K562 (cell line): ENCODE results near the gene GJA10. TPM values are rescaled to one million over a fixed set of nuclear protein-coding genes. Genes with fewer than 3 reads are reported as not detected.

Experiments
- ARID1B ChIP-seq: fragments of 450-650 bp; IDR thresholded peaks from 2 replicates; pipeline ENCODE4 v1.6.1; 2016; ENCODE audit warnings: antibody characterized with exemption, mild to moderate bottlenecking, inconsistent platforms
- CCNT2 ChIP-seq: IDR thresholded peaks from 2 replicates; pipeline ENCODE4 v1.6.1; 2011; ENCODE audit warnings: borderline replicate concordance, low read depth, mild to moderate bottlenecking, moderate library complexity, mixed read lengths, low read length; ENCODE audit not compliant: insufficient read length; ENCODE audit errors: extremely low read depth
- EHMT2 ChIP-seq: fragments of 450-650 bp; IDR thresholded peaks from 2 replicates; pipeline ENCODE4 v1.6.1; 2018; ENCODE audit warnings: antibody characterized with exemption
- KAT8 ChIP-seq: fragments of 450-650 bp; IDR thresholded peaks from 2 replicates; pipeline ENCODE4 v1.6.1; 2016; ENCODE audit warnings: low read depth, mild to moderate bottlenecking
- KDM5B ChIP-seq: fragments of 200-600 bp; sonication (generic); IDR thresholded peaks from 2 replicates; pipeline ENCODE4 v1.6.1; 2012; ENCODE audit warnings: low read depth, mild to moderate bottlenecking, moderate library complexity, low read length, control low read depth, inconsistent platforms; ENCODE audit not compliant: insufficient replicate concordance
- KHSRP ChIP-seq: fragments of 450-650 bp; IDR thresholded peaks from 2 replicates; pipeline ENCODE4 v1.6.1; 2017
- MAFG ChIP-seq: fragments of 450-650 bp; conservative IDR thresholded peaks from 2 replicates; pipeline ENCODE4 v1.6.1; 2016; ENCODE audit warnings: missing genetic modification characterization, missing compliant biosample characterization
- PTRF ChIP-seq: fragments of 450-650 bp; IDR thresholded peaks from 2 replicates; pipeline ENCODE4 v1.6.1; 2016; ENCODE audit warnings: mild to moderate bottlenecking, missing genetic modification characterization, missing compliant biosample characterization
- STAT5B ChIP-seq: fragments of 250-450 bp; sonication (Bioruptor Pico); IDR thresholded peaks from 2 replicates; pipeline ENCODE4 v1.8.0; 2021; ENCODE audit warnings: mild to moderate bottlenecking, inconsistent platforms
- STAT6 ChIP-seq: sonication (generic); formaldehyde crosslinking; IDR thresholded peaks from 2 replicates; pipeline ENCODE4 v1.8.1; 2023; ENCODE audit warnings: mild to moderate bottlenecking, missing genetic modification reagents
- TAF1 ChIP-seq: IDR thresholded peaks from 2 replicates; pipeline ENCODE4 v1.6.1; 2011; ENCODE audit warnings: mild to moderate bottlenecking, low read length, moderate library complexity; ENCODE audit not compliant: insufficient read depth, control insufficient read depth, severe bottlenecking; ENCODE audit errors: extremely low read depth
- WHSC1 ChIP-seq: IDR thresholded peaks from one replicate; pipeline ENCODE4 v1.6.1; 2012; ENCODE audit warnings: low read length, control low read depth, inconsistent platforms
- ZBTB49 ChIP-seq: sonication (generic); formaldehyde crosslinking; IDR thresholded peaks from 2 replicates; pipeline ENCODE4 v1.8.0; 2022; ENCODE audit warnings: missing genetic modification reagents, mild to moderate bottlenecking, borderline replicate concordance
- ZC3H8 ChIP-seq: fragments of 450-650 bp; IDR thresholded peaks from 2 replicates; pipeline ENCODE4 v1.6.1; 2017
- ZNF263 ChIP-seq: sonication (generic); formaldehyde crosslinking; IDR thresholded peaks from 2 replicates; pipeline ENCODE4 v1.8.0; 2022; ENCODE audit warnings: mild to moderate bottlenecking, missing genetic modification reagents, borderline replicate concordance
- ZNF280B ChIP-seq: fragments of 250-450 bp; sonication (Bioruptor Pico); IDR thresholded peaks from 2 replicates; pipeline ENCODE4 v1.5.1; 2021; ENCODE audit warnings: mild to moderate bottlenecking
- ZNF431 ChIP-seq: sonication (generic); formaldehyde crosslinking; IDR thresholded peaks from 2 replicates; pipeline ENCODE4 v1.8.0; 2022; ENCODE audit warnings: mild to moderate bottlenecking, missing genetic modification reagents
- polyA plus RNA-seq, 8 experiments: library from polyadenylated mRNA; depleted of rRNA in 4 of 8; stranded (reverse) in 5 of 8; unstranded in 3 of 8; fragments of >200 nt; fragmentation: Nextera tagmentation in 2 of 8; fragmentation: Illumina TruSeq in 1 of 8; extraction: Ambion mirVana in 2 of 8; extraction: Trizol in 1 of 8; gene quantifications; 2 replicates each; pipeline versions ENCODE4 v1.2.1 to v1.2.3, GENCODE V29; 2011 to 2014; ENCODE audit warnings: inconsistent platforms in 1 of 8, missing spikeins in 1 of 8
- total RNA-seq, 7 experiments: library from RNA; depleted of rRNA in 6 of 7; stranded (reverse); fragments of >200 nt in 6 of 7; fragmentation: Illumina TruSeq in 2 of 7; extraction: Trizol in 2 of 7; gene quantifications; 2 replicates each; pipeline versions ENCODE4 v1.2.1 to v1.2.3, GENCODE V29; 2011 to 2021; ENCODE audit warnings: low replicate concordance in 1 of 7
- TF ChIP-seq, protein P1 (sequence below): sonication (generic); formaldehyde crosslinking; IDR thresholded peaks from 2 replicates; pipeline ENCODE4 v1.8.0; 2022; ENCODE audit warnings: mild to moderate bottlenecking, missing genetic modification reagents, borderline replicate concordance

Gene GJA10
- total and polyA plus RNA-seq, 9 of the 15 experiments (the other 6 are each of a cell fraction or from before 2014, with no cell fraction given), result not detected

DNA sequence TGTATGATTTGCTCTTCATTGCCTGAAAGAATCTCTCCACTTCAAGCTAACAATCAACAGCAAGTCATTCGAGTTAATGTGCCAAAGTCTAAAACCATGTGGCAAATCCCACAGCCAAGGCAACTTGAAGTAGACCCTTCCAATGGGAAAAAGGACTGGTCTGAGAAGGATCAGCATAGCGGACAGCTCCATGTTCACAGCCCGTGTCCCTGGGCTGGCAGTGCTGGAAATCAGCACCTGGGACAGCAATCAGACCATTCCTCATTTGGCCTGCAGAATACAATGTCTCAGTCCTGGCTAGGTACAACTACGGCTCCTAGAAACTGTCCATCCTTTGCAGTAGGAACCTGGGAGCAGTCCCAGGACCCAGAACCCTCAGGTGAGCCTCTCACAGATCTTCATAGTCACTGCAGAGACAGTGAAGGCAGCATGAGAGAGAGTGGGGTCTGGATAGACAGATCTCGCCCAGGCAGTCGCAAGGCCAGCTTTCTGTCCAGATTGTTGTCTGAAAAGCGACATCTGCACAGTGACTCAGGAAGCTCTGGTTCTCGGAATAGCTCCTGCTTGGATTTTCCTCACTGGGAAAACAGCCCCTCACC lies 1.1 kb downstream of the GJA10 start (continued):
- TF ChIP-seq ZBTB49 (CRISPR knock-in tag), result no peak
- TF ChIP-seq STAT5B (CRISPR knock-in tag), result no peak
- TF ChIP-seq ARID1B, result no peak
- TF ChIP-seq CCNT2, result no peak
- no peak for TF ChIP-seq KDM5B
- TF ChIP-seq, protein P1, sequence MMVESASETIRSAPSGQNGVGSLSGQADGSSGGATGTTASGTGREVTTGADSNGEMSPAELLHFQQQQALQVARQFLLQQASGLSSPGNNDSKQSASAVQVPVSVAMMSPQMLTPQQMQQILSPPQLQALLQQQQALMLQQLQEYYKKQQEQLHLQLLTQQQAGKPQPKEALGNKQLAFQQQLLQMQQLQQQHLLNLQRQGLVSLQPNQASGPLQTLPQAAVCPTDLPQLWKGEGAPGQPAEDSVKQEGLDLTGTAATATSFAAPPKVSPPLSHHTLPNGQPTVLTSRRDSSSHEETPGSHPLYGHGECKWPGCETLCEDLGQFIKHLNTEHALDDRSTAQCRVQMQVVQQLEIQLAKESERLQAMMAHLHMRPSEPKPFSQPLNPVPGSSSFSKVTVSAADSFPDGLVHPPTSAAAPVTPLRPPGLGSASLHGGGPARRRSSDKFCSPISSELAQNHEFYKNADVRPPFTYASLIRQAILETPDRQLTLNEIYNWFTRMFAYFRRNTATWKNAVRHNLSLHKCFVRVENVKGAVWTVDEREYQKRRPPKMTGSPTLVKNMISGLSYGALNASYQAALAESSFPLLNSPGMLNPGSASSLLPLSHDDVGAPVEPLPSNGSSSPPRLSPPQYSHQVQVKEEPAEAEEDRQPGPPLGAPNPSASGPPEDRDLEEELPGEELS (CRISPR knock-in tag), result no peak
- no peak for TF ChIP-seq PTRF (tag)
- TF ChIP-seq ZNF263 (CRISPR knock-in tag), result 0 out of 2 replicates have a peak, but pooled peaks have one; percentile 42
- peak; percentile 99 for TF ChIP-seq EHMT2
- TF ChIP-seq KAT8, result no peak
- TF ChIP-seq ZNF431, result no peak
- TF ChIP-seq KHSRP, result no peak
- no peak for TF ChIP-seq ZNF280B (CRISPR knock-in tag)
- no peak for TF ChIP-seq TAF1
- TF ChIP-seq STAT6 (CRISPR knock-in tag), result no peak
- TF ChIP-seq WHSC1, result no peak
- TF ChIP-seq MAFG (tag), result no peak
- TF ChIP-seq ZC3H8, result no peak
